Measurements from ENCODE around the gene GADL1. TPM values are rescaled to one million over a fixed set of nuclear protein-coding genes. Genes with fewer than 3 reads are reported as not detected.

GADL1 gene
- total RNA-seq, 1 donor from 2014 or later, result not detected

DNA sequence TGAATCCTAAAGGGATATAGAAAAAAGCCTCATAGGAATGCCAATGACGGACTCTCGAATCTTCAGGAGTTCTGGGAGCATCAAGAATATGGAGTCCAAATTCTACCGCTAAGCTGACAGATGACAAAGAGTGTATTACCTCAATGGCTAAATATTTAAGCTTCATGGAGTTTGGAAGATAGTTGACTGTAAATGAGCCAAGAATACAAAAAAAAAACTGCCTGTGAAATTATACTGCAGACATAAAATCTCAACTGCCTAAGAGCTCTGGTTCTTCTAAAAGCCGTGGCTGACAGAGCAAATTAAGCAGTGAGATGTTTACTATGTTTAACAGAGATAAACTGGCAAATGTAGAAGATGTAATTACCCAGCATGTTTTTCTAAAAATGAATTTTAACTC is 140.0 kb downstream of the GADL1 start:
- ATAC-seq (no peak), DNase-seq (no peak)
- Histone ChIP-seq H3K4me1 (no peaks in the 10 kb centered on the region), H3K4me3 (no peak overlapping the region), H3K36me3 (no peaks in the 10 kb centered on the region), H3K27me3 (no peaks in the 10 kb centered on the region), H3K27ac (no peak overlapping the region), H3K9me3 (no peaks in the 10 kb centered on the region)
- intact Hi-C loops (cut with DNase I), result no loop called here
- TF ChIP-seq, protein P1, sequence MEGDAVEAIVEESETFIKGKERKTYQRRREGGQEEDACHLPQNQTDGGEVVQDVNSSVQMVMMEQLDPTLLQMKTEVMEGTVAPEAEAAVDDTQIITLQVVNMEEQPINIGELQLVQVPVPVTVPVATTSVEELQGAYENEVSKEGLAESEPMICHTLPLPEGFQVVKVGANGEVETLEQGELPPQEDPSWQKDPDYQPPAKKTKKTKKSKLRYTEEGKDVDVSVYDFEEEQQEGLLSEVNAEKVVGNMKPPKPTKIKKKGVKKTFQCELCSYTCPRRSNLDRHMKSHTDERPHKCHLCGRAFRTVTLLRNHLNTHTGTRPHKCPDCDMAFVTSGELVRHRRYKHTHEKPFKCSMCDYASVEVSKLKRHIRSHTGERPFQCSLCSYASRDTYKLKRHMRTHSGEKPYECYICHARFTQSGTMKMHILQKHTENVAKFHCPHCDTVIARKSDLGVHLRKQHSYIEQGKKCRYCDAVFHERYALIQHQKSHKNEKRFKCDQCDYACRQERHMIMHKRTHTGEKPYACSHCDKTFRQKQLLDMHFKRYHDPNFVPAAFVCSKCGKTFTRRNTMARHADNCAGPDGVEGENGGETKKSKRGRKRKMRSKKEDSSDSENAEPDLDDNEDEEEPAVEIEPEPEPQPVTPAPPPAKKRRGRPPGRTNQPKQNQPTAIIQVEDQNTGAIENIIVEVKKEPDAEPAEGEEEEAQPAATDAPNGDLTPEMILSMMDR (IDR thresholded peaks at IDR 0.05), result no peak

DNA sequence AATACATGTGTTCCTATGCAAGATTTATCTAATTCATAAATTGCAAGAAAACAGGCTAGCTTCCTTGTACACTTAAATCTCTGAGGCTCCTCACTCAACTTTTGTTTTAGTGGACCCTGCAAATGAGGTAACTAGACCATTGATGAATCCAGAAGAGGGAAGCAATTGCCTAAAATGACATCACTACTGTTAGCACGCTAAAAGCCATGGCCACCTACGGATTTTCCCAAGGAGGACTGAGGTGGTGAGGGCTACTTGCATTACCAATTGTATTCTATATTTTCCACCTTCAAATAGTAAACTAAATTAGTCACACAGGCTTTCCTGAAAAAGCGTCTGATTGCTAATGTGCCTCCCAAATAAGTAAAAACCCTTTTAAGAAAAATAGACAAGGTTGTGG is 140.7 kb downstream of the GADL1 start:
- Histone ChIP-seq H3K27ac (no peak overlapping the region), H3K9me3 (no peaks in the 10 kb centered on the region), H3K36me3 (no peaks in the 10 kb centered on the region), H3K4me3 (no peak overlapping the region), H3K4me1 (no peaks in the 10 kb centered on the region), H3K27me3 (no peaks in the 10 kb centered on the region)
- TF ChIP-seq, protein P1 (IDR thresholded peaks at IDR 0.05), result no peak
- intact Hi-C loops (cut with DNase I), result no loop called here
- no peak for ATAC-seq
- DNase-seq, result no peak

DNA sequence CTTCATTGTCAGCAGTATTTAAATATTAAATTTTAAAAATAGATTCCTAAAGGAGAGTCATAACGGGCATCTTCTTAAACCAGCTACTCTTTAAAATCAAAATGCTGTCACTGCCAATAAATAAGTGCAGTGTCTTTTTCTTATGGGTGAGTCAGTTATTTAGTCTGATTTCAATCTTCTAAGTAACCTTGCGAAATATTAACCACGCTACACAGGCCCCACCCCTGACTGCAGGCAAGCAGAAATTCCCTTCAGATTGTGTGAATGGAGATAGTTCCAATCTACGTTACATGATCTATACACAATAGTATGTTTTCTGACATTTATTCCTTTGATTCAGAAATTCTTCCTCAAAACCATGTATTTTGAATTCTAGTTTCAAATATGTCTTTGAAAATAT is 141.5 kb downstream of the GADL1 start:
- ATAC-seq (peak; percentile 80), DNase-seq (no peak)
- Histone ChIP-seq H3K9me3 (no peaks in the 10 kb centered on the region), H3K27me3 (no peaks in the 10 kb centered on the region), H3K4me1 (no peaks in the 10 kb centered on the region), H3K36me3 (no peaks in the 10 kb centered on the region), H3K27ac (no peak overlapping the region), H3K4me3 (no peak overlapping the region)
- intact Hi-C loops (cut with DNase I), result no loop called here
- TF ChIP-seq, protein P1 (IDR thresholded peaks at IDR 0.05), result no peak

DNA sequence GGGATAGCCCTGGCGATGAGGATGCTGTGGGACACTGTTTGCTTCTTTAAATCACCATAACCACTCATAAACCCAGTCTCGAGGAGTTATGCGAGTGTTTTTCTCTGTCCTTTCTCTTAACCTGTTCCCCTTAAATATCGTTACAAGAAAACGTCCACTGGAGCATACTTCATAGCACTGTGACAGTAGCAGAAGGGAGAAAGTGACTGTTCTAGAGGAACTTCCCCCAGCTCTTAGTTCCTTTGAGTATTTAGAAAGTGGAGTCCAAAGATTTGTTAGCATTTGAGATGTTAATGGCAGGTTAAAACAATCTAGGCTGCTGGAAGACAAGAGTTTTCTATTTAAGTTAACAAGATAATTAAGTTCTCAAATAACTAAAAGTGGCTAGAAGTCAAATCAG is 142.0 kb downstream of the GADL1 start:
- ATAC-seq (no peak), DNase-seq (no peak)
- H3K36me3 ChIP-seq, result no peaks in the 10 kb centered on the region
- H3K4me1 ChIP-seq, result peaks cover 4% of the 10 kb centered on the region
- H3K4me3 ChIP-seq, result no peak overlapping the region
- TF ChIP-seq, protein P1 (IDR thresholded peaks at IDR 0.05), result no peak
- H3K27me3 ChIP-seq, result no peaks in the 10 kb centered on the region
- intact Hi-C loops (cut with DNase I), result no loop called here
- no peak overlapping the region for H3K27ac ChIP-seq
- no peaks in the 10 kb centered on the region for H3K9me3 ChIP-seq

DNA sequence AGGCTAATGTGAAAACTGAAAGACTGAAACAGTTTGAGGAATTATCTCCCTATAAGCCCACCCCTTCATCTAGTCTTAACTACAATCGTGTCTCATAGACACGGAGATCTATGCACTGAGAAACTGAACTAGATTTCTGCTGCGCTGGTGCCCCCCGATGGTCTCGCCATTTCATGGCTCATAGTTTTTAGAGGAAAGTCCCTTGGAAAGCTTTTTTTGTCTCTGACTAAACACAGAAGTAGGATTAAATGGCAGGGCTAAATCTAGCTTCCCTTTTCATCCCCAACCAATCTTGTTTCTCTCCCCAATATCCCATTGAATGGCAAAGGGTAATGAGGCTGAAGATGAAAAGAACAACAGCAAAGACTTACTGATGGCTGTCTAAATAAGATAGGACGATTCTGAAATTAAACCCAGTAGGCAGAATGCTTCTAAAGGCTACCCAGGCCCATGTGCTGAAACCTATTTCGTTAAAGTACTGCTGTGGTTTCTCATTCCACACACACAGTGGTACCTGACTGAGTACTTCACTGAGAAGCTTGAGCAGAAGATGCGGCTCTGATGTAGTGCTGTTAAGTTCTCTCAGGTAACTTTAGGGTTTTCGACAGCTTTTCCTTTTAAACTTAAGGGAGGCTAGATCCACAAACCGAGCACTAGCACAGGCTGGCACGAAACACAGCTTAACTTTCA is 142.7 kb downstream of the GADL1 start:
- no peaks in the 10 kb centered on the region for H3K9me3 ChIP-seq
- no peak overlapping the region for H3K4me3 ChIP-seq
- TF ChIP-seq, protein P1 (IDR thresholded peaks at IDR 0.05), result peak; percentile 46
- intact Hi-C loops (cut with DNase I), result no loop called here
- ATAC-seq, result peak; percentile 26
- H3K36me3 ChIP-seq, result no peaks in the 10 kb centered on the region
- no peak for DNase-seq
- H3K4me1 ChIP-seq, result peaks cover 4% of the 10 kb centered on the region
- H3K27me3 ChIP-seq, result no peaks in the 10 kb centered on the region
- H3K27ac ChIP-seq, result no peak overlapping the region

DNA sequence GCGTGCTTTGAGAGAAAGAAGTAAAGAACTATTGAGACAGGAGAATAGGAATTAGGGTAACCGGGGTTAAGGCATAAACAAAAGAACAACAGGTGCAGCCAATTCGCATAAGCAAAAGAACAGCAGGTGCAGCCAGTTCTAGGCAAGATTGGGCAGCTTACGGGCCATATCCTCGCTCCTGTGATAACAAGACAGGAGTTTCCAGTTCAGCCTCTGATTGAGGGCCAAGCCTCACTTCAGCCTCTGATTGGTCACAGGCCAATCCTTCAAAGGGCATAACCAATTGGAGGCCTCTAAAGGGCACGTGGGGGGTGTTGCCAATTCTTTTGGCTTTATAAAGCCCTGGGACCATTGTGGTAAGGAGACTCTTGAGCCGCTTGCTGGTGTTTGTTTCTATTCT is 143.5 kb downstream of the GADL1 start:
- Histone ChIP-seq H3K36me3 (no peaks in the 10 kb centered on the region), H3K27me3 (no peaks in the 10 kb centered on the region), H3K4me1 (peaks cover 4% of the 10 kb centered on the region), H3K27ac (no peak overlapping the region), H3K4me3 (no peak overlapping the region), H3K9me3 (no peaks in the 10 kb centered on the region)
- DNase-seq (no peak), ATAC-seq (no peak)
- TF ChIP-seq, protein P1 (IDR thresholded peaks at IDR 0.05), result no peak
- intact Hi-C loops (cut with DNase I), result no loop called here
